NCI-H446 treated with DMSO at 0.1 percent for 48 hours (cell line): ENCODE data around the gene TCL1A.
"Not testable (repeated sequence)": the region's sequence is repeated elsewhere in the genome, so short reads cannot be mapped to it uniquely, and the experiment has no call there.

Source experiments
- DNase-seq: peaks from one replicate; lab custom pipeline; 2025; lab: John Stamatoyannopoulos, UW

Gene TCL1A, protein sequence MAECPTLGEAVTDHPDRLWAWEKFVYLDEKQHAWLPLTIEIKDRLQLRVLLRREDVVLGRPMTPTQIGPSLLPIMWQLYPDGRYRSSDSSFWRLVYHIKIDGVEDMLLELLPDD

DNA sequence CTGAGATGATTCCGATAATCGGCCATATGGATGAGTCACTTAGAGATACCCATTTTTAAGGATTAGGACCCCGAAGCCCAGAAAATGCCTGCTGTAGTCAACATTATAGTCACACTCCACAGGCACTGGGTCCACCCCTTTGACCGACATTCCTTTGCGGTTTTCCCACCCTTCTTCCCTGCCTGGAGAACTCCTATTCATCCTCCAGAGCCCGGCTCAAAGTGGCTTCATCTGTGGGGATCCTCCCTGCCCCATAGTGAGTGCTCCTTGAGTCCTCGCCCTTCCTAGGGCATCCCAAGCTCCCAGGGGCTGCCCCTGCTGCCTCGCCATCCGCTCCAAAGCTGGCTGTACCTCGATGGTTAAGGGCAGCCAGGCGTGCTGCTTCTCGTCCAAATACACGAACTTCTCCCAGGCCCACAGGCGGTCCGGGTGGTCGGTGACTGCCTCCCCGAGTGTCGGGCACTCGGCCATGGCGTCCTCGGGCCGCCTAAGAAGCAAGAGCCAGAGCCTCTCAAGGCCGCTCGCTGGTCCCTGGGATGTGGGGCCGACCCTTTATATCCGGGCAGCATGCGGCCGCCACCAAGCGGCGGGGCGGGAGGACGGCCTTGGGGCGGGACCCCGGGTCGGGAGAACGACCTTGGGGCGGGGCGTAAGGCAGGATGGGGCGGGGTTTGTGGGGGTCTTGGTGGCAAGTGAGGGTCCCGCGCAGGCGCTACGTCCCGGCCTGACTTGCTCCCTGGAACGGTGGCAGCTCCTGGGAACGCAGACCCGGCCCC, at the start of gene TCL1A:
Gene TCL1A (minus strand): TSS at position 530 of the 776 bp plus-strand sequence. CDS start 59 bp downstream, at position 471.
- DNase-seq: no peak

DNA sequence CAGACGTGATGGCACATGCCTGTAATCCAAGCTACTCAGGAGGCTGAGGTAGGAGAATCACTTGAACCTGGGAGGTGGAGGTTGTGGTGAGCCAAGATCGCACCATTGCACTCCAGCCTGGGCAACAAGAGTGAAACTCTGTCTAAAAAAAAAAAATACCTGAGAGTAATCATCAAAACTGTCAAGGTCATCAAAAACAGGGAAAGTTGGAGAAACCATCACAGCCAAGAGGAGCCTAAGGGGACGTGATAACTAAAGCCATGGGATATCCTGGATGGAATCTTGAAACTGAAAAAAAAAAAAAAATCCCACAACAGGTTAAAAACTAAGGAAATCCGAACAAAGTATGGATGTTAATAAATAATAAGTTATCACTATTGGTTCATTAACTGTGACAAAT, 49.1 kb upstream of the TCL1A start:
- DNase-seq: not testable (repeated sequence)

DNA sequence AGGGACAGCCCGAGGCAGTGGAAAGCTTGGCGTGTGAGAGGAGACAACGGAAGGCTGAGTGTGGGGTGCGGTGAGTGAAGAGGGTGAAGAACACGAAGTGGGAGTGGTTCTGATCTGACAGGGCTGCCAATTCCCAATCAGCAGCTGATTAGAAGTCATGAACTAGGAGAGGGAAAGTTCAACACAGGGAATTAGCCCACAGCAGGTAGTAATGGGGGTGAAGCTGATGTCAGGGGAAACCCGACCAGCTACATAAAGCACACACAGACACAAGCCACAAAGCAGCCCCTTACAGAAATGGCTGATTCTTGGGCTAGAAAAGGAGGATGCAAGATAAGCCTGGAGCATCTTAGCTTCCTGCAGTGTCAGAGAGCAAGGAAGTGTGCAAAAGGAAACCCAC, 47.5 kb upstream of the TCL1A start:
- DNase-seq: no peak

DNA sequence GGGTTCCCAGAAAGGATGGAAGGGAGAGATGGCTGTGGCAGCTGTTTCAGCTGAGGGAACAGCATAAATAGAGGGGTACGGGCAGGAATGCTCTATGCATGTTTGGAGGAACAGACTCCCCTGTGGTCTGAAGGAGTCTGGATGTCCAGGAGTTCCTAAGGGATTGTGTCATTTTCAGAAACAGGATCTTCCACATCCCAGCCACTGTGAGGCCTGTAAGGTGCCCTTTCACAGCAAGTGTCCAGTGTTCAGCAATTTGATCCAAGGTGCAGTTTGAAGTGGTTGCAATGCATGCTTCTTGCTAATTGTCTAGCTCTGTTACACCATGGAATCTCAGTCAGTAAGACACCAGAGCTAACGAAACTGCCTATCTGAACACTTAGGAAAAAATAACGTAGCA, 46.7 kb upstream of the TCL1A start:
- no peak for DNase-seq

DNA sequence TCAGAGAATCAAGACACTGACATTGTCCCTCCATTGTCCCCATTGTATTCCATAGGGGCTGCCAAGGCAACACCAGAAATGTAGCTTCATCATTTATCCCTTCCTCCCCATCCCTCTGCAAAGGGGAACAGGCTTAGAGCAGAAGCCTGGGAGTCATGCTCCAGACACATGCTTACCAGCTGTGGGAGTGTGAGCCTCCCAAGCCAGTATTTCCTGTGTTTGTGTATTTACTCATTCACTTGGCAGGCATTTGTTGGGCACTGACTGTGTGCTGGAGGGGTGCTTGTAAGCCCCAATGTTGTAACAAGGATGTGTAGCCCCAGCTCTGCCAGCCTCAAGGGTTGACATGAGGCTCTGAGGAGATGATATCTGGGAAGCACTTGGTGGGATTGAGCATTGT, 46.0 kb upstream of the TCL1A start:
- no peak for DNase-seq

DNA sequence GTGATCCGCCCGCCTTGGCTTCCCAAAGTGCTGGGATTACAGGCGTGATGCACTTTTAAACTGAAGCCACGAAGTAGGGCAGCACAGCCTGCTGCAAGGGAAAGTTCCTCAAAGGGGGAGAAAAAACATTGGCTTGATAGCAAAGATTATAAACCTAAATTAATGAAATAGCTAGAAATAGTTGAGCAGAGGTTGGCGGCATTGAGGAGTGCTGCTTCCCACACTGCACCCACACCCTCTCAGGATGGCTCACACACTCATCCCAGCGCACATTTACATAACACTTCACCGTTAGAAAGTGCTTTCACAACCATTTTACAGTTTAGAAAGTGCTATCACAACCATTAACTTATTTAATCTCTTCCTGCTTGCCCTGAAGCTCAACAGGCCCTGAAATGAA, 44.4 kb upstream of the TCL1A start:
- no peak for DNase-seq

DNA sequence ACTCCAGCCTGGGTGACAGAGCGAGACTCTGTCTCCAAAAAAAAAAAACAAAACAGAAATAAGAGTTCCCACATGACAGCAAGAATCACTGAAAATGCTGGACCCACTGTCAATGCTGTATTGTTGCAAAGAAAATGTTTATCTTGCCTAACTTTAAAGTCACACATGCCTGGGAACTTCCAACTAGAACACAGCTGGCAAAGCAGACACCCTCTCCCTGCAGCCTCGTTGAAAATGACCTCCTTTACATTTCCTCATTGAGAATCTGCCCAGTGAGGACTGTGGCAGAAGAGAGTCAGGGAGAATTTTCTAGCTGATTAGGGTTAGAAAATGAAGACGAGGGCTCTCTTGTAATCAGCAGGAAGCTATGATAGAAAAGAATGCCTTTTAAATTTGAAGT, 42.8 kb upstream of the TCL1A start:
- no peak for DNase-seq

DNA sequence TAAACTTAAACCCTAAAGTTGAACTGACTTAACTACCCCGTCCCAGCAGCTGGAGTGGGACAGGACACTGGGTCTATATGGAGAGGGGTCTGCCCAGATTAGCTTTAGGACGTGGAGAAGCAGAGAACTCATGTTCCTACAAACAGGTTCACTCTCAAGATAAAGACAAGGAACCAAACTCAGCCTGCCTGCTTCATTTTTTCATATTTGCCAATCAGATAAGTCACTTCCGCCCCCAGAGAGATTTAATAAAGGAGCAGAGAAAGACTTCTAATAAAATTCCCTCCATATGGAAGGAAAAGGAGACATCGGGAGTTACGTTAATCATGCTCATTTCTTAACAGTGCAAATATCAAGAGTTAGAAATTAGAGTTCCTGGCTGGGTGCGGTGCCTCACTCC, 42.2 kb upstream of the TCL1A start:
- DNase-seq: no peak

DNA sequence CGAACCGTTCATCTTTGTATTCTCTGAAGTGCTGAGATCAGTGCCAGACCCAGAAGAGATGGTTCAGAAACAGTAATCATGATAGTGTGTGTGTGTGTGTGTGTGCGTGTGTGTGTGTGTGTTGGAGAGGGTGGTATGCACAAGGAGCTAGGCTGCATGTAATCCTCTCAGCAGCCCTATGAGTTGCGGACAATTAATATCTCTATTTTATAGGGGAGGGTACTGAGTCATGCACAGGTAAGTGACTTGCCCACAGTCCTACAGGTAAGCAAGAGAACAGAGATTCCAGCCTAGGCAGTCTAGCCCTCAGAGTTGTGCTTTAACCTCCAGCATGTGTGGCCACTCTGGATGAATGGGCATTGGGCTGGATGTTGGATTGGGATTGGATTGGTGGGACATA, 27.9 kb upstream of the TCL1A start:
- DNase-seq: no peak

DNA sequence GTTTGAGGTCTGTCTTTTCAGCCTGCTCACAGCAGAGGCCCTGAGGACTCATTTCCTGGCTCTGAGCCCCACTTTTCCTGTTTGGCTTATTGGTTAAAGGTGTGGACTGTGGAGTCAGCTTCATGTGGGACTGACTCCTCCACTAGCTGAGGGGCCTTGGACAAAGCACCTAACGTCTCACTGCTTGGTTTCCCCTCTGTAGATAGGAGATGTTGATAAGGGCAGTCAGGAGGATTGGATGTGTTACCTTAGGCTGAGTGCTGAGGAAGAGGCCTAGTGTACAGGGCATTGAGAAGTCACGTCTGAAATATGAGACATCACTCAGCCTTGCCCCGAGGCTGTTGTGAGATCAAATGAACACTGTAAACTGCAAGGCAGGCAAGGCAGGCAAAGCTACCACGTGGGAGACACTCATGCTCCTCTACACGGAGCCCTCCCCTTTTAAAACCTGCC, 27.1 kb upstream of the TCL1A start:
- DNase-seq: no peak

DNA sequence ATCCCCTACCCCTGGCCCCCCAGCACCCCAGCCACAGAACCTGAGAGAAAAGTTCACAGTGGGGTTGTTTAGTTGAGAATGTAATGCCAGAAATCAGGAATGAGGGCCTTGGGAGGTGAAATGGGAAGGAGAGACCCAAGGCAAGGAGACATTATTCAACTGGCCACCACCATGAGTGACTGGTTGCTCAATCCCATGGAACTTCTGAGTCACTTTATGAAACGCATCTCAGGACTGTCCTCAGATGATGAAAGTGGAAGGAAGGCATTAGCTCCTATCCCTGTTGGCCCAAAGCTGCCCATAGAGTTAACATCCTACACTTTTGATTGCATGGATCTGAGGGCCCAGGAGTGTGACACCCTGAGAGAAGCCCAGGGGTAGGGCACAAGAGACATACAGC, 25.4 kb upstream of the TCL1A start:
- no peak for DNase-seq

DNA sequence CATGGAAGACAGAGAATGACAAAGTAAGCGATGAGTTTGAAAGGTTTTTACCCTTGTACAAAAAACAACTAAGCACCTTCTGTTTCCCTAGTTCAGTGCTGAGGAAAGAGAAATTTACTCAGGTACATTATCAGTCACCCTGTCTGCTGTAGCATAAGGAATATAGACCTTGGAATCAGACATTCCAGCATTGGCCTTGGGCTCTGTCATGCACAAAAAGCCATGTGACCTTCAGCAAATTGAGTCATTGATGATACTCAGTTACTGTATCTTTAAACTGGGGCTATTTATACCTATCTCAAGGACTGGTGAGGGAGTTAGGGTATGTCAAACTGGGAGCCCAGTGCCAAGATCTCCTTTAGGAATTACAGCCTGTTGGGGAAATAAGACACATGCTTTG, 19.3 kb upstream of the TCL1A start:
- DNase-seq: no peak

DNA sequence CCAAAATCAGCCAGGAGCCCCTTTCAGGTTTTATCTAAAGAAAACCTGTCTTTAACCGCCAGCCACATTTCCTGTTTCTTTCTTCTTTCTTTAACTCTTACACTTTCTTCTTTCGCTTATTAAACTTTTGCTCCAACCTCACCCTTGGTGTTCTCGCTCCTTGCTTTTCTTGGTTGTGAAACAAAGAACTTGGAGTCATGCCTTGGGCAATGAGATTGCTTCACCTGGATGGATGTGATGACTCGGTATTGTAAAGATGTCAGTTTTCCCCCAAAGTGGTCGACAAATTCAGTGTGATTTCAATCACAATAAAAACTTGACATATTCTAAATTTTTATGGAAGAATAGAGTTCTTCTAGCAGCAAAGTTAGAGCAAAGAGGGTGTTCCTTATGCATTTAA, 16.2 kb upstream of the TCL1A start:
- no peak for DNase-seq

DNA sequence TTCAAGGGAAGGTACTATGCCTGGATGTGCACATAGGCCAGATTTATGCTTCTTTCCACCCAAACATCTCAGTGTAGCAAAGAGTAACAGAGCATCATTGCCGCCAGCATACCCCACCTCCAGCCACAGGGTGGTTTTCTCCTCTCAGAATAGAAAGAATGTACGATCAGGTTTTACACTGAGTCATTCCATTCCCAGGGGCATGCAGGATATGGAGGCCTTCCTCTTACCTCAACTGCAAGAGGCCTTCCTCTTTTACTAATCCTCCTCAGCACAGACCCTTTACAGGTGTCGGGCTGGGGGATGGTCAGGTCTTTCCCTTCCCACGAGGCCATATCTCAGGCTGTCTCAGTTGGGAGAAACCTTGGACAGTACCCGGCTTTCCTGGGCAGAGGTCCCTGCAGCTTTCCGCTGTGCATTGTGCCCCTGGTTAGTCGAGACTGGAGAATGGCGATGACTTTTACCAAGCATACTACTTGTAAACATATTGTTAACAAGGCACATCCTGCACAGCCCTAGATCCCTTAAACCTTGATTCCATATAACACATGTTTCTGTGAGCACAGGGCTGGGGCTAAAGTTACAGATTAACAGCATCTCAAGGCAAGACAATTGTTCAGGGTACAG, 15.6 kb upstream of the TCL1A start:
- not testable (repeated sequence) for DNase-seq

DNA sequence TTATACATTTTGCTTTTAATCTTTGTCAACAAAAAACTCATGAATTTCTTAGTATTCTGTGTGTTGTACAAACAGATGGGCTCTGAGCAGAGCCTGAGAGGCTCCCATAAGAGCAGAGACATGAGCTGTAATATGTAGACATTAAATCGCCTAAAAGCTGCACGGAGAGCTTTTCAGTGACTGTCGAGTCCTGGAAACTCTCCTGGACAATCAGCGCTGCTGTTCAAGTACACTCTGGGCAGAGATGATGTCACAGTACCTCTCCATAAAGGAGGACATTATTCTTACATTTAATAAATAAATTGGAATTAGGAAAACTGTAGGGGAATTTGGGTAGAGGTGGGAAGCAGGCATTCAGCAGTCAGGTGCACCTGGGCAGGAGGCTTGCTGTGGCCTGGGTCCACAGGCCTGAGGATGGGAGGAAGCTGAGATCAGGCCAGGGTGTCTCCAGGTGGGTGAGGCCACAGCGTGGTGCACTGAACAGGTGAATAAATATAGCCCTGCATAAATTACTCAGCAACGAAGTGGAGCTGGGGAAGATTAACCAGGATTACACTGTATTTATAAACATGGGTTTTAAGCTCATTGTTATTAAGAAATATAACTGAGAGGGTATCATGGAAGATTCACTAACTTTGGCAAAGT, 13.3 kb upstream of the TCL1A start:
- no peak for DNase-seq

DNA sequence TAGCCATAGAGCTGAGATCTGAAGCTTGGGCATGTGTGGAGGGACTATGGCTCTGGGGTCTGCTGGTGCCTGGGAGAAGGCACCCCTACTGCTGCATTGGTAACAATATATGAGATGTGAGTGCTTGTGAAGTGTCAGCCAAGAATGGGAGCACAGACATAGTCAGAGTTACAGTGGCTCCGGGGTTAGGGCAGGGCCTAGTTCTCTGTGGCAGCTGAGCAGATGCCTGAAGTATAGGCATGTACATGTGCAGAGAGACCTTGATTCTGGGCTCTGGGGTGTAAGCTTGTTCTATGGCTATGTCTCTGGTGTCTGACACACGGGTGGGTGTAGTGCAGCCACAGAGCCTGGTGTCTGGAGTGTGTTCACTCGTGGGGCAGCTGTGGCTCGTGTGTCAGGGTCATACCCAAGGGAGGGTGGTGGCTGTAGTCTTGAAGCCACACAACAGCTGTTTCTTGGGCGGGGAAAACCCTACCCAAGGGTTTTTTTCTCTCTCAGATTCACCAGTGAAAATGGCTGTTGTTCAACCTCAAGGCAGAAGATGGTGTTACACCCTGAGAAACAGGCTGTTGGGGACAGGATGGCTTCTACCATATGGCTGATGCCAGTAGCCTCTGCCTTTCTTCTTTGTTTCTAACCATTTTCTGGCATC, 11.9 kb upstream of the TCL1A start:
- no peak for DNase-seq

DNA sequence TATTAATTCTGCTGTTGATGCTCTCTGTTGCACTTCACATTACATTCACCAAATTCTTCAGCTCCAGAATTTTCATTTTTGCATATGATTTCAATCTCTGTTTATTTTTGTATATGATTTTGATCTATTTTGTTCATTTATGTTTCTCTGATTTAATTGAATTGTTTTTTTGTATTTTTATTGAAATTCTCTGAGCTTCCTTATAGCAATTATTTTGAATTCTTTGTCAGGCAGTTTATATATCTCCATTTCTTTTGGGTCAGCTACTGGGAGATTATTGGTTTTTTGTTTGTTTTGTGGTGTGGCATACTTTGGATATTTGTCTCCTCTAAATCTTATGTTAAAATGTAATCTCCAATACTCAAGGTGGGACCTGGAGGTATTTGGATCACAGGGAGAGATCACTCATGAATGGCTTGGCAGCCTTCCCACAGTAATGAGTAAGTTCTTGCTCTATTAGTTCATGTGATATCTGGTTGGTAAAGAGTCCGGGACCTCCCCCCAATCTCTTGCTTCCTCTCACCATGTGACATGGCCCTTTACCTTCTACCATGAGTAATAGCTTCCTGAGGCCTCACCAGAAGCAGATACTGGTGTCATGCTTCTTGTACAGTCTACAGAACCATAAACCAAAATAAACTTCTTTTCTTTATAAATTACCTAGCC, 8.7 kb upstream of the TCL1A start:
- DNase-seq: no peak

DNA sequence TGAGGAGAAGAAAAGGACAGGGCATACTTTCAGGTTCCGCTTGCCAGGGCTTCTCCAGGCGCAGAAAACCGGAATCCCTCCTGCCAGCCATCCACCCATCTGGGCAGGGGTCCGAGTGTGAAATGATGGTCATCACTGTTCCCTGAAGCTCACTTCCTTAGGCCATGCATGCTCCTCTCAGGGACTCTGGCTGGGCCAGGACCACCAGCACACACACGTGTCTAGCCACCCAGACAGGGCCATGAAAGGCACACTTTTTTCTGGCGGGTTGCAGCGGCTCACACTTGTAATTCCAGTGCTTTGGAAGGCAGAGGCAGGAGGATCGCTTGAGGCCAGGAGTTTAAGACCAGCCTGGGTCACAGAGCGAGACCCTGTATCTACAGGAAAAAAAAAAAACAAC, 1.5 kb downstream of the TCL1A start:
- no peak for DNase-seq

DNA sequence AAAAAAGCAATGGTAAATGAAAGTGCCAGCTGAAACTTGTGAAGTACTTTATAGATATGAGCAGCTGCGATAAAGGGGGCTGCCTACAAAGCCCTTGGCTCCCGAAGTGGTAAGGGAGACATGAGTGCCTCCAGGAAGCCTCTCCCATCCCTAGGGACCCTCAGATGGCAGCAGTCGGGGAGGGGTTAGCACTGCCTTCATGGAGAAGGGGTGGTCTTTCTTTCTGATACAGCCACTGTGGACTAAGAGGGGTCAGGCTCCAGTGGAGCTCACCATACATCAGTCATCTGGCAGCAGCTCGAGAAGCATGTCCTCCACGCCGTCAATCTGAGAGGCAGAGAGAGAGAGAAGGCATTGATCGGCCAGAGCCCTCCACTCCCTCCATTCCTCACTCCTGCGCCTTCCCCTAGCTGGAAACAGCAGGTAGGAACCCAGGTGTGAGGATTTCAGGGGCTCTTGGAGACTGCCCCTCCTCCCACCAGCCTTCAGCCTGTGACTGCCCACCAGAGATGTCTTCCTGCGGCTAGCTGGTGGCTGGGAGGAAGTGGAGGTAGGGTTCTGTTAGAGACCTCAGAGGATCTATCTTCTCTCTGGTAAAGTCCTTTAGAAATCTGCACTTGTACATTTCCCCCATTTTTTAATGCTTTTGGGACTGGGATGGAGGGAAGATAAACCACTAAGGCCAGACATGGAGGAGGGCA, 2.3 kb downstream of the TCL1A start:
- DNase-seq: no peak

DNA sequence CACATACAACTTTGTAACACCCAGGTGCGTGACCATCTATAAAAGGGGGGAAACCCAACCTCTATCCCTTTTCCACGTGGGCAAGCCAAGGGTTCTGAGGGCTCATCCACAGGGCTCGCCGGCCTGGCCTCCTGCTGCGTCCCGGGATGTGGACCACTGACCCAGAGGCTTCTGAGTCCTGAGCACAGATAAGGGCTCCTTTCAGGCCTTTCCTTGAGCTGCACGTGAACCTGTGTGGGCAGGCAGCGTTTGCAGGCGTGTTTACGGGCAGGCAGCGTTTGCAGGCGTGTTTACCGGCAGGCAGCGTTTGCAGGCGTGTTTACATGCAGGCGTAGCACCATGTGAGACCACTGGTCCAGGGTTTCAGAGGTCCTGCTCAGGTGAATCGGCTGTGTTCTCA, 3.8 kb downstream of the TCL1A start:
- no peak for DNase-seq

DNA sequence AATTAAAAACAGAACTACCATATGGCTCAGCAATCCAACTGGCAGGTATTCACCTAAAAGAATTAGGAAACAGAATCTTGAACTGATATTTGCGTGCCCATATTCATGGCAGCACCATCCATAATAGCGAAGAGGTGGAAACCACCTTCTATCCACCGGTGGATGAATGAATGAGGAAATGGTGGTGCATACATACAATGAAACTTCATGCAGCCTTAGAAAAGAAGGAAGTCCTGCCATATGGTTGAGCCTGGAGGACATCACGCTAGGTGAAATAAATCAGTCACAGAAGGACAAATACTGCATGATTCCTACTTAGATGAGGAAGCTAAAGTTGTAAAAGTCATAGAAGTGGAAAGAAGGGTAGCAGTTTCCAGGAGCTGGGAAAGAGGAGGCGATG, 6.6 kb downstream of the TCL1A start:
- DNase-seq: no peak
